RKO (cell line): ENCODE measurements around the gene MED23.

Source experiments
- DNase-seq: peaks from one replicate; pipeline ENCODE4 v3.0.0-alpha.2; 2016; ENCODE audit warnings: low spot score

Gene MED23

DNA sequence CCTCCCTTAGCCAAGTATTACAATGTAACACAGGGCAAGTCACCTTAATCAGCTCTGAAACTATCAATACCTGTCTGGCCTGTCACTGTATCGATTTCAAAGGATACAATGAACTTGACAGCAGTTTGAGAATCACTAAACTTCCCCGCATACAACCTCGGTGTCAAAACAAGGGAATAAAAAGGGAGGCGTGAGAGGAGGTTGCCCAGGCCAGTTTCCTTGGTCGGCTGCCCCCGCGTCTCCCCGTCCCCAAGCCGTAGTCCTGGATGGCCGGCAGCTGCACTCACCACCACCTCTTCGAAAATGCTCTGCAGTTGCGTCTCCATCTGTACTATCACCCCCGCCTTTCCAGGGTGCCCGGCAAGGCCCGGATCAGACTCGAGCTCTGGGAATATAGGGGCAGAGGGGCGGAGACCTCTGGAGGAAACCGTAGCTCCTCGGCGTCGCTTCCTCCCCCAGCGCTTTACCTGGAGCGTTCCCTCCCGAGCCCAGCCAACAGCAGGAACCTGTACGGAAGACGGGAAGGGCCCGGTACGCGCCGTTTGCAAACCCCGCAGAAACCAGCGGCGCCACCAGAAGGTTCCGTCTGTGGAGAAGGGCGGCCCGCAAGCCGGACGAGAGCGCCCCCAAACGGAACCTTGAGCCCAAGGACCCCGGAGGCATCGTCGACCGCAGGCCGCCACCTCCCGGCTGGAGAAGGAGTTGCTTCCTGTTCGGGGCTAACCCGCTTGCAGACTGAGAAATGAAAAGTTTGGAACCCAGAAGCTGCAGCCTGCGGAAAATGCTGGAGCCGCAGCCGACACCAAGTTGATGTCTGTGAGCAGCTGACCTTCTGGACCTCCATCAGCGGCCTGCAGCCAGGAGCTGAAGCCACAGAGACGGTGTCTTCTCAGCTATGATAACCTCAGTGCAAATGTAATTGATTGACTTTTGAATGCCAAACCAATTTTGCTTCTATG is at the start of gene MED23:
Gene MED23, minus strand, starts transcription at position 519 of the 959 bp plus-strand sequence. Its CDS starts 193 bp downstream, at position 326.
- peak; percentile 92 for DNase-seq

DNA sequence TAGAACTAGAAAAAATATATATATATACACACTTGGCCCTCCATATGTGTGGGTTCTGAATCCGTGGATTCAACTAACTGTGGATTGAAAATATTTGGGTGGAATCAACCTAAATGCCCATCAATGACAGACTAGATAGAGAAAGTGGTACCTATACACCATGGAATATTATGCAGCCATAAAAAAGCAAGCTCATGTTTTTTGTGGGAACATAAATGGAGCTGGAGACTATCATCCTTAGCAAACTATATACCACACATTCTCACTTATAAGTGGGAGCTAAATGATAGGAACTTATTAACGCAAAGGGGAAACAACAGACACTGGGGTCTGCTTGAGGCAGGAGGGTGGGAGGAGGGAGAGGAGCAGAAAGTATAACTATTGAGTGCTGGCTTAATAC is 45.1 kb upstream of the MED23 start:
- DNase-seq: no peak

DNA sequence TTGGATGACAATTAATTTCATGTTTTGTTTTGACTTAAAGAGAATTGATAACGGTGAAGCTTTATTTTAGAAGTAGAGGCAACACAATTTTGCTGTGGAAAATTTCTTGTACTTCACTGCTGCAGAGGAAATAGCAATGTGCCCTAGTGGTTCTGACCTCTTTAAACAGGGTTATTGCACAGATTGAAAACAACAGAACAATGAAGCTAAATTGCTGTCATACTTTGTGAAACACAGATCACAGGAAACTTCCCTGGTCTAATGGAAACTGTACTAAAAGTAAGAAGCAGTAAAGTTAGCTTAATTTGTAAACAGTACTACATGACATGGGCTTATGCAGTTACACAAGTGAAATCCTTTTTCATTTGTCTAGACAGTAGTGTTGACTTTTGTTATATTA is 41.8 kb upstream of the MED23 start:
- DNase-seq: no peak

- no peak for DNase-seq
These were observed 35.6 kb upstream of the MED23 start for GRCh38 chr6:131663578-131664165.

- peak; percentile 58 for DNase-seq
These were observed 32.2 kb upstream of the MED23 start for GRCh38 chr6:131660195-131660594.

GRCh38 chr6:131658287-131658686 is 30.2 kb upstream of the MED23 start:
- no peak for DNase-seq

- DNase-seq: no peak
These were observed 29.6 kb upstream of the MED23 start for GRCh38 chr6:131657630-131658111.

- no peak for DNase-seq
These were observed 29.2 kb upstream of the MED23 start for GRCh38 chr6:131657222-131657621.

DNA sequence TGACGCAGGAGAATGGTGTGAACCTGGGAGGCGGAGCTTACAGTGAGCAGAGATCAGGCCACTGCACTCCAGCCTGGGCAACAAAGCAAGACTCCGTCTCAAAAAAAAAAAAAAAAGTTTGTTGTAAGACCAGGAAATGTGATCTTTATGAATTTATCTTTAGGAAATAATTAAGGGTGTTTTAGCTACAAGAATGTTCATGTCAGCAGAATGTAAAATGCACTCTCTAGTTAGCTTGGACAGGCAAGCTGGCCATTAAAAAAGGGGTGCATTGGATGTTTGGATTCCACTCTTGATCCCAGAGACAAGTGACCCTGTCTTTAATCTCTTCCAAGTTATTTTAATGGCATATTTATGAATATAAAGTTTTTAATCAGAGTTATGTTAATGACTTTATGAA is 28.6 kb upstream of the MED23 start:
- DNase-seq: no peak

GRCh38 chr6:131655951-131656350 is 27.9 kb upstream of the MED23 start:
- no peak for DNase-seq

DNA sequence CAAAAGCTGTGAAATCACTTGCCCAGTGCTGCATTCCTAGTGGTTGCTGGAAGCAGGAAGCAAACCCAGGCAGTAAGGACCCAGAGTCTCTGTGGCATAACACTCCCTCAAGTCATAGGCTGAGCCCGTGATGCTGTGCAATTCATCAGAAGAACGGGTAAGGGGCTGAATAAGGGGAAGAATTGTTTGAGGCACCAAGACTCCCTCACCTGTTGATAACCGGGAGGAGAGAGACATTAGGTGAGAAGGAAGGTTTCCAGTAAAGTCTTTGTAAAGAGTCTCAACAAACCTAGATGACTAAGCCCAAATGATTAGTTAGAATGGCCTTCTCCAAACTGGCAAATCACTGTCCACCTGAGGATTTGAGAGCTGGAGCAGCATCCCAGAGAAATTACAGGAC is 27.3 kb upstream of the MED23 start:
- no peak for DNase-seq

DNA sequence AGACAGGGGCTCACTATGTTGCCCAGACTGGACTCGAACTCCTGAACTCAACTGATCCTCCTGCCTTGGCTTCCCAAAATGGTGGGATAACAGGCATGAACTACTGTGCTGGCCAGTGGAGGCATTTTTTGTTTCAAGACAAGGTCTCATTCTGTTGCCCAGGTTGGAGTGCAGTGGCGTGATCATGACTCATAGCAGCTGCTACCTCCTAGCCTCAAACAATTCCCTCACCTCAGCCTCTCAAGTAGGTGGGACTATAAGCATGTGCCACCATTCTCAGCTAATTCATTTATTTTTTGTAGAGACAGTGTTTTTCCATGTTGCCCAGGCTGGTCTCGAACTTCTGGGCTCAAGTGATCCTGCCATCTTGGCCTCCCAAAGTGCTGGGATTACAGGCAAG is 26.3 kb upstream of the MED23 start:
- DNase-seq: no peak

DNA sequence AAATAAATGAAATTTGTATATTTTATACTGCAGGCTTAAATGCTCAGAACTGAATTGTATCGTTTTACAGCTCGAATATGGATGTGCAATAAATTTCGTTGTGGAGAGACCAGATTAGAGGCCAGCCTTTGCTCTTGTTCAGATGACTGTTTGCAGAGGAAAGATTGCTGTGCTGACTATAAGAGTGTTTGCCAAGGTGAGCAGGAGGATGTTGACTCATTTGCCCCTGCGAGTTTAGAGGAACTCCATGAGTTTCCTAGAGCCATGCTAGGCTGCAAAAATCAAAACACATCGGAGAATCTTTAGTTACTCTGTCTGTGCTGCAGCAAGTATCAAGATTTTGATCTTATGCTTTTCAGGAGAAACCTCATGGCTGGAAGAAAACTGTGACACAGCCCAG is 24.4 kb upstream of the MED23 start:
- DNase-seq: peak; percentile 8

- no peak for DNase-seq
These were observed 23.7 kb upstream of the MED23 start for GRCh38 chr6:131651782-131652181.

DNA sequence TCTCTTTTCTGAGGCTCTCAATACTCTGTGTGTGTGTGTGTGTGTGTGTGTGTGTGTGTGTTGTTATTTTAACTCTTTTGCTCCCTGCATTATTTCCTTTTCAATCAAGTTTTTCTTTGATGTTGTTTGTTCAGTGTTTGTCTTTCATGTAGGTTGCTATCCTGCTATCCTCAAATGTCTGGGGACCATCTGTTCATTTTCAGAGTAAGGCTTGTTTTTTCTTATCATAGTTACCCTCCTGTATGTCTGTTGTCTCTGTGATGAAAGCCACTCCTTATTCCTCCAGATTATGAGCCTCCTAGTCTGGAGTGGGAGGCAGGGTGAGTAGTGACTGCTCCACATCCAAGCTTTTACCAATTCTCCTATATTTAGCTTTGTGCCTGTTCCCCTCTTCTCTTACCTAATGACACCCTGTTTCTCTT is 18.2 kb upstream of the MED23 start:
- no peak for DNase-seq

GRCh38 chr6:131645846-131646245 is 17.8 kb upstream of the MED23 start:
- DNase-seq: no peak

GRCh38 chr6:131644921-131645320 is 16.9 kb upstream of the MED23 start:
- DNase-seq: no peak

DNA sequence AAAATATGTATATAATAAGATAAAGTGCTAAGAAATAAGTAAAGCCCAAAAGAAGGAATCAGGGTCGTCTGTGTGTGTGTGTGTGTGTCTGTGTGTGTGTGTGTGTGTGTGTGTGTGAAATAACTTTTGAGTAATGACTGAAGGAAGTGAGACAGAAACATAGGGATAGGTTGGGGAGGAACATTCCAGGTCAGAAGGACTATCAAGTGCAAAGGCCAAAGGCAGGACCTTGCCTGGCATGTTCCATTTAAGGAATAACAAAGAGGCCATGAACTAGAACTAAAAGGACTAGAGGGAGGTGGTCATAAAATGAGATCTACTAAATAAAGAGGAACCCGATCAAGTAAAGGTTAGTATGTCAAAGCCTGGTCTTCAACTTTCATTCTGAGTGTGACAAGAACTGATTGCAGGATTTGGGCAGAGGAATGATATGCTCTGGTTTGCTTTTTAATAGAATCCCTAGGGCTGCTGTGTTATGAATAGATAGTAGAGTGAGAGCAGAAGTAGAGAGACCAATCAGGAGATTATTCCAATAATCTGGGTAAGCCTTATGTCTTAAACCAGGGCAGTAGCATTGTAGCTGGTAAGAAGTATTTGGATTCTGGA is 15.9 kb upstream of the MED23 start:
- no peak for DNase-seq

DNA sequence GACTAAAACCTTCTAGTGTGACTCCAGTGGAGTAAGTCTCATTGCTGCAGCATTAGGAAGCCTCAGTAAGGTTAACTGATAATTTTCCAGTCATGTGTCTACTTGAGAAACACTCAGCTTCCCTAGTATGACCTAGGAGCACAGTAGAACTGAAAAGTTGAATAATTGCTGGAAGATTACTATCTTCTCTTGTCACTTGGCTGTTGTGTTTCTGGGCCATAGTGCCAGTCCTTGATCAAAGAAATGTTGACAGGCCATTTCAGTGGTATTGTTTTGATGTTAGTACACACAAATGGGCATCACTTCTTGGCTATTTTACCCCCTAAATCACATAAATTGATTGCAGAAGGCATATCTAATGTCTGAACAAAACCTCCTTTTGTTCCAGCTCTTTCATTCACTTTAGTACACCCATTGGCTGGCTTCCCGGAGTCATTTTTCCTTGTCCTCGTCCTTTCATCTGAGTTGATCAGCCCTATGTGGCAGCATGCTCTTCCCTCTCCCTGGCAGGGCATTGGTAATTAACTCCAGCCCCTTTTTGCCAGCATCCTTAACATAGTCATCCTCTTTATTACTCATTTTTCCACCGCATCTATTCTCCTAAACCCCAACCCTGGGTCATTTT is 15.1 kb upstream of the MED23 start:
- DNase-seq: no peak

DNA sequence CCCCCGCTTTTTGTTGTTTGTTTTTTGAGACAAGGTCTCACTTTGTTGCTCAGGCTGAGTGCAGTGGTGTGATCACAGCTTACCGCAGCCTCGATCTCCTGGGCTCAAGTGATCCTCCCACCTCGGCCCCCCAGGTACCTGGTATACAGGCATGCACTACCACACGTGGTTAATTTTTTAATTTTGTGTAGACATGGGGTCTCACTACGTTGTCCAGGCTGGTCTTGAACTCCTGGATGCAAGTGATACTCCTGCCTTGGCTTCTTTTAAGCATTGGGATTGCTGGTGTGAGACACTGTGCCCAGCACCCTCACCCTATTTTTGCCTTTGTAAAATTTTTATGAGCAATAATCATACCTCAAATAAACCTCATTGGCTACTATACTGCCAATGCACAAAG is 14.5 kb upstream of the MED23 start:
- no peak for DNase-seq

DNA sequence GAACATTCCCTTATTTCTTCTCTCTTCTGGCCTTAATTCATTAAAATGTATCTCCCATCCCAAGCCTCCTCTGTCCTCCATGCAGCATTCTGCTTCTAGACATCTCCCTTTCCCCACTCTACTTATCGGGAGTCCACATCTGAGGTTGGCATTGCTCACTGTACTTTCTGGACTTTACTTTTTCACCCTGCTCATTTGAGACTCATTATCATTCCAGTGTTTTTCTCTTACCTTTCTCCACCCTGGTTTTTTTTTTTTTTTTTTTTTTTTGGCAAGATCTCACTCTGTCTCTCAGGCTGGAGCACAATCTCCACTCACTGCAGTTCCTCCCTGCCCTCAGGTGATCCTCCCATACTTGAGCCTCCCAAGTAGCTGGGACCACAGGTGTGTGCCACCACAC is 13.5 kb upstream of the MED23 start:
- DNase-seq: no peak

DNA sequence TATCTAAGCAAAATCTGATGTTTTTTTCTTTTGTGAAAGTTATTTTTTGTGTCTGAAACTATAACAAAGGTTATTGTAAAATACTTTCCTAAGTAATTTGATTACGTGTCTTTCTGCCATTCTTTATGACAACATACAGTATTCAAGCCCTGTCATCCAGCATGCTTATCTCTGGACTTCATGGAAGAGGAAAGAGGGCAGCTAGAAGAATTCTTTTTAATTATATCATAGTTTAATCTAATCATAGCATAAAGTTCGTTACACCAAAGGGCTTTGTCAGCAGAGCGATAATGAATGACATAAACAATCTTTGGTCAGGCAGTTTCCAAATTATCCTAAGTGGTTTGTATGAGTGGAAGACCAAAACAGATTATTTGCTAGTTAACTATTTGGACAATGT is 12.5 kb upstream of the MED23 start:
- DNase-seq: no peak
